GM21717 (cell line): Measurements from ENCODE around the gene SHISA5.
"Not testable (repeated sequence)": the region's sequence is repeated elsewhere in the genome, so short reads cannot be mapped to it uniquely, and the experiment has no call there.

Experiments used
- ATAC-seq: cut with Tn5 transposase; IDR thresholded peaks from one replicate; pipeline ENCODE4 v1.9.1; 2021; ENCODE audit warnings: mild to moderate bottlenecking, moderate library complexity; ENCODE audit not compliant: unreplicated experiment

Gene SHISA5

DNA sequence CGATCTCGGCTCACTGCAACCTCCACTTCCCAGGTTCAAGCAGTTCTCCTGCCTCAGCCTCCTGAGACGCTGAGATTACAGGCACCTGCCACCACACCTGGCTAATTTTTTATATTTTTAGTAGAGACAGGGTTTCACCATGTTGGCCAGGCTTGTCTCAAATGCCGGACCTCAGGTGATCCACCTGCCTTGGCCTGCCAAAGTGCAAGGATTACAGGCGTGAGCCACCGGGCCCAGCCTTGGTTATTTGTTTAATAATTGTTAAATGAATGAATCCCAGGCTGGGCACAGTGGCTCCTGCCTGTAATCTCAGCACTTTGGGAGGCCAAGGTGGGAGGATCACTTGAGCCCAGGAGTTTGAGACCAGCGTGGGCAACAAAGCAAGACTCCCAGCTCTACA lies 42.2 kb downstream of the SHISA5 start:
- ATAC-seq, result not testable (repeated sequence)

DNA sequence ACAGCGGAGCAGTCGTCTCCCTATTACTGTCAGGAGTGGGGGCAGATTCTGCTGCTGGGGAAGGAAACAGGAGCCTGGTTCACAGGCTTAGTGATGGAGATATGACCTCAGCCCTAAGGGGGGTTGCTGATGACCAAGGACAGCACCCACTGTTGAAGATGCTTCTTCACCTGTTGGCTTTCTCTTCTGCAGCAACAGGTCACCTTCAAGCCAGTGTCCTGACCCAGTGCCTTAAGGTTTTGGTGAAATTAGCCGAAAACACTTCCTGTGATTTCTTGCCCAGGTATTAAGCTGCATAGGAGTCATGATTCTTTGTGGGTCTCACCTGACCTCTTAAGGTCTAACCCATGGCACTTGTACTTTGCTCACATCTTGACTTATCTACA lies 43.5 kb downstream of the SHISA5 start:
- no peak for ATAC-seq

- ATAC-seq, result no peak
These were observed 44.0 kb downstream of the SHISA5 start for GRCh38 chr3:48459773-48460516.

GRCh38 chr3:48459331-48459730 lies 44.6 kb downstream of the SHISA5 start:
- ATAC-seq, result no peak

GRCh38 chr3:48456456-48456855 lies 47.5 kb downstream of the SHISA5 start:
- ATAC-seq, result no peak

GRCh38 chr3:48451270-48451669 lies 52.7 kb downstream of the SHISA5 start:
- no peak for ATAC-seq

- ATAC-seq, result peak; percentile 83
These were observed 57.4 kb downstream of the SHISA5 start, which contains the start of gene ATRIP for GRCh38 chr3:48446425-48447193. Gene ATRIP, plus strand, starts transcription at chr3:48446737. Its CDS starts 109 bp downstream, at chr3:48446846.

DNA sequence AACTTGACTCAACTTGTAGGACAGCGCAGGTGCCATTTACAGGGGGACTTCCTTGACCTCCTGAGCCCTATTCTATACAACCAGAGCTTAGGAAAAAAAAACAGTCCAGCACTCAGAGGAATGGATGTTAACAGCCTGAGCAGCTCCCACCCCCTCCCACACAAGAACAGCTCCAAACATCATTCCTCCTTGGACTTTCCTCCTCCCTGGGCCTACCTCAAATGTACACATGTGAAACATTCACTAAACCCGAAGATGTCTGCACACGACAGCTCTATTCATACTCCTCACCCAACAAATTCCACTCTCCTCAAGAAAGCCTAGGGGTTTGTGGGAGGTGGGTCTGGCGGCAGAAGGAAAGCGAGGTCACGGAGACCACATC lies 57.9 kb downstream of the SHISA5 start:
- ATAC-seq, result no peak

GRCh38 chr3:48445277-48445882 lies 58.6 kb downstream of the SHISA5 start:
- ATAC-seq, result no peak

- no peak for ATAC-seq
These were observed 62.0 kb downstream of the SHISA5 start for GRCh38 chr3:48441940-48442339.

- no peak for ATAC-seq
These were observed 63.4 kb downstream of the SHISA5 start for GRCh38 chr3:48440590-48440958.

DNA sequence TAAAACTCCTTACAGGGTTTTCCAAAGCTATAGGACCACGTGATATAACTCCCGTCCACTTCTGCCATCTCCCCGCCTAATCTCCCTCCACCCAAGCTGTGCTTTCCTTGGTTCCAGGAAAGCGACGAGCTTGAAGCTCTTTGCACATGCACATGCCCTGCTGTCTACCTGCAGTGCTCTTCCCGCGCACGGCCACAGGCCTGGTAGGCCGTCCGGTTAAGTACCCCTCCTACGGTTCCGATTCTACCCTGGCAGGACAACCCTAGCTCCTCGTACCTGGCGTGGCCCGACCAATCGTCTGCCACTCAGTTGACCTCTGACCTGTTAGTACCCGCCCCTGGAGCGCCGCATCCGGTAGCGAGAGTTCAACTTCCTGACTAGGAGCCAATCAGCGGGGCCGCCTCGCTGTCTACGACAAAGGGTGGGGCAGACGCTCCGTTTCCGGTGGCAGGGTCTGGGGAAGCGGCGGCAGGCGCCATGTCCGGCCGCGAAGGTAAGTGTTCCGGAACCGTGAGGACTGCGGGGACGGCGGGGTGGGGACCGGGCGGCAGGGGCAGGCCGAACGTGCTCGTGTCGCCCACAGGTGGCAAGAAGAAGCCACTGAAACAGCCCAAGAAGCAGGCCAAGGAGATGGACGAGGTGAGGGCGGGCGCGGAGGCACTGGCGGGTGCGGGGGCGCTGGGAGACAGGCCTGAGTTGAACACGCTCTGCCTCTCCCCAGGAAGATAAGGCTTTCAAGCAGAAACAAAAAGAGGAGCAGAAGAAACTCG lies 64.0 kb downstream of the SHISA5 start, which contains the start of the genes CCDC51 and TMA7:
Gene CCDC51, minus strand, starts transcription at position 300 of the 770 bp plus-strand sequence. CDS start 4,991 bp downstream, outside the sequence.
Gene TMA7, plus strand, starts transcription at position 438 of the 770 bp plus-strand sequence. Its CDS starts 40 bp downstream, at position 478.
- ATAC-seq, result peak; percentile 90

- ATAC-seq, result no peak
These were observed 66.2 kb downstream of the SHISA5 start for GRCh38 chr3:48437812-48438211.

DNA sequence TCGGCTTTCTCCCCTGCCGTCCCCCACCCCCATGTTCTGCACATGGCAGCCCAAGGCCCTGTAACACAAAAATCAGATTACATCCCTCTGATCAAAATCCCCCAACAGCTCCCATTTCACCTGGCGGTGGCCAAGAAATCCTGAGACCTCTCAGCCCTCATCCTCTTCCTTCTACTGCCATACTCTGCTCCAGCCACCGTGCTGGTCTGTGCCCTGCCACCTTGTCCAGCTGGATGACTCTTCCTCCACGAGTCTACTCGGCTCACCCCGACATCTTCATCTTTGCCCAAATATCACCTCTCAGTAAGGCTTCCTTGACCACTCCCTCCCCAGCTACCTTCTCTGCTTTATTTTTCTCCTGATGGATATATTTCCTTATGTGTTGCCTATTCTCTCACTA lies 67.1 kb downstream of the SHISA5 start:
- ATAC-seq, result no peak

GRCh38 chr3:48436477-48436787 lies 67.5 kb downstream of the SHISA5 start:
- no peak for ATAC-seq

DNA sequence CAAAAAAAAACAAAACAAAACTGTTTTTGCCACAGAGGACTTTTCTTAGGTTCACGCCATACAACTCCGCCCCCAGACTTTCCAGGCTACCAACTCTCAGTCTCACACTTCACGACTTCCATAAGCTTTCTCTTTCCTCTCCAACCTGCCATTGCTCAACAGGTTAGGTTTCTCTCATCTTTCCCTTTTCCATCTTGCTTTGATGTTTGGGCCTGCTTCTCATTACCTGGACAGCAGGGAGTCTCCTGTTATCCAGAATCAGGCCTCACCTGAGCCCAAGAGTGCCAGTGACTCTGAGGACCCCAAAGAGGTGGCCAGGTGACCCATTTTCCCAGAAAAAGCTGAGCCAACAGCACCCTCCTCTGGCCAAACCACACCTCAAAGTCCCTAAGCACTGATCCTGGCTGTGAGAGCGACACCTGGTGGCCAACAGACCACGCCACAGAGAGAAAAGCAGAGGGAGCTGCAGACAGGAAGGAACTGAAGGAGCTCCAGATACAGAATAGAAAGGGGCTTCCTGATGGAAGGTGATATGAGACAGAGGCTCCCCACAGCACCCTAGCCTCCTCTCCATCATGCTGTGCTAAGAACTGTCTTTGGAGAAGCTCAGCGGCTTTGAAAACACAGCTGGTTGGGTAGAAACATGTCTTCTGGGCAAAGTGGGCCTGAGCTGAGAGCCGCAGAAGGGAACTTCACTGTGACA lies 68.0 kb downstream of the SHISA5 start:
- no peak for ATAC-seq

GRCh38 chr3:48435223-48435595 lies 68.8 kb downstream of the SHISA5 start:
- no peak for ATAC-seq

GRCh38 chr3:48434591-48435222 lies 69.3 kb downstream of the SHISA5 start:
- ATAC-seq, result no peak

GRCh38 chr3:48433472-48434118 lies 70.4 kb downstream of the SHISA5 start:
- ATAC-seq, result no peak
